ENCODE measurements around the gene MAP3K5. TPM values are rescaled to one million over a fixed set of nuclear protein-coding genes. Genes with fewer than 3 reads are reported as not detected.

MAP3K5 gene
- polyA plus RNA-seq, 6 donors from 2014 or later: 5.8 to 15.5 (median 10.1) TPM

Other genes starting within 250 kb of the MAP3K5 start
- under 1 TPM in 4 of 6 donors, not detected in 2; 0.19 to 0.71 (median 0.32) TPM for gene MAP7, start 242.1 kb downstream of the MAP3K5 start, polyA plus RNA-seq (ENCODE audit: low read depth in 6 of 6)
- 10 to 100 TPM in 1 of 6 donors, 1 to 10 TPM in 5; 6.4 to 19.6 (median 8.1) TPM for gene PEX7, start 30.1 kb upstream of the MAP3K5 start, polyA plus RNA-seq (ENCODE audit: low read depth in 6 of 6)
- gene SLC35D3, start 129.8 kb upstream of the MAP3K5 start, polyA plus RNA-seq (ENCODE audit: low read depth in 6 of 6): under 1 TPM in 1 of 6 donors, not detected in 5; 0.12 TPM